LoVo (cell line): ENCODE measurements around the gene CCL17.
"Not testable (repeated sequence)": the region's sequence is repeated elsewhere in the genome, so short reads cannot be mapped to it uniquely, and the experiment has no call there.

Source experiments
- DNase-seq: peaks from one replicate; pipeline ENCODE4 v3.0.0-alpha.2; 2016; ENCODE audit warnings: low spot score

The CCL17 gene

DNA sequence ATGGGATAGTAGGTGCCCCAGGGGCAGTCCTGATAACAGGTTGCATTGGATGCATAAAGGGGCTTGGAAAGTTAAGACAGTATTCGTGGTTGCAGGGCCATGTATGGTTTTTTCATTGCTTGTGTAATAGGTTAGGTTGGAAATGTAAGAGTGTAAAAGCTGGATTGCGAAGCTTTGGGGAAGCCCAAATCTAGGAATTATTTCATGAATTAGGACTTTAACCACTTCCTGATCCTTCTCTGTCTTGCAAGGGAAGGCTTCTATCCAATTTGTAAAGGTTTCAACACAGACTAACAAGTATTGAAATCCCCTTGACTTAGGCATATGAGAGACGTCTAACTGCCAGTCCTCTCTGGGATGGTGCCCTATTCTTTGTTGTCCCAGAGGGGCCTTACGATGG, 7.8 kb upstream of the CCL17 start:
- no peak for DNase-seq

DNA sequence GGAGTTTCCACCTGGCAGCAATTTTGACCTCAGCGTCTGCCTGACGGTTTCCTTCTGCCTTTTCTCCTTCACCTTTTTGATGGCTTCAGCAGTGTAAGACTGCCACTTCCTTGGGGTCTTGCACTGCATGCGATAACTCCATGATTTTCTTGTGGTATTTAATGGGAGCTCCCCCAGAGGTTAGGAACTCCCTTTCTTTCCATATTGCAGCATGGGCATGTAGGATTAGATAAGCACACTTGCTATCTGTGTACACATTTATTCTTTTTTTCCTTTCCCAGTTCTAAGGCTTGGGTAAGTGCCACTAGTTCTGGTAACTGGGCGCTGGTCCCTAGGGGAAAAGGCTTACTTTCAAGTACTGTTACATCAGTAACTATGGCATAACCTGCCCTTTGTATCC, 7.1 kb upstream of the CCL17 start:
- DNase-seq: not testable (repeated sequence)

GRCh38 chr16:57401943-57402640, 2.5 kb upstream of the CCL17 start:
- DNase-seq: no peak

GRCh38 chr16:57405097-57405496, 530 bp downstream of the CCL17 start:
- DNase-seq: no peak

DNA sequence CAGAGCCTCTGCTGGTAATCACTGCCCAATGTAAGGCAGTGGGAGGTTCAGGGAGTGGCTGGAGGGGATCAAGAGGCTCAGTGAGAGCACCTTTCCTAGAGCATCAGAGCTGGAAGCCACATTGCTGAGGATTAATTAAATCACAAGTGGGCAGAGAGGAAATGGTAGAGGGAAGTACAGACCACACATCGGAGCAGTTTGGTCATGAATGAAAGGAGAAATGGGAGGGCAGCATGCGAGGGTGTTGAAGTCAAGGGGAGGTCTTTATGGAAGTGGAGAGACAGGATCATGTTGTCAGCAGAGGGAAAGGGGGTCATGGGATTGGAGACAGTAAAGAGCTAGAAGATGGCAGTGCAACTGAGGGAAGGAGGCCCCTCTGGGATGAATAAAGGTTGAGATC, 2.3 kb downstream of the CCL17 start:
- DNase-seq: no peak

DNA sequence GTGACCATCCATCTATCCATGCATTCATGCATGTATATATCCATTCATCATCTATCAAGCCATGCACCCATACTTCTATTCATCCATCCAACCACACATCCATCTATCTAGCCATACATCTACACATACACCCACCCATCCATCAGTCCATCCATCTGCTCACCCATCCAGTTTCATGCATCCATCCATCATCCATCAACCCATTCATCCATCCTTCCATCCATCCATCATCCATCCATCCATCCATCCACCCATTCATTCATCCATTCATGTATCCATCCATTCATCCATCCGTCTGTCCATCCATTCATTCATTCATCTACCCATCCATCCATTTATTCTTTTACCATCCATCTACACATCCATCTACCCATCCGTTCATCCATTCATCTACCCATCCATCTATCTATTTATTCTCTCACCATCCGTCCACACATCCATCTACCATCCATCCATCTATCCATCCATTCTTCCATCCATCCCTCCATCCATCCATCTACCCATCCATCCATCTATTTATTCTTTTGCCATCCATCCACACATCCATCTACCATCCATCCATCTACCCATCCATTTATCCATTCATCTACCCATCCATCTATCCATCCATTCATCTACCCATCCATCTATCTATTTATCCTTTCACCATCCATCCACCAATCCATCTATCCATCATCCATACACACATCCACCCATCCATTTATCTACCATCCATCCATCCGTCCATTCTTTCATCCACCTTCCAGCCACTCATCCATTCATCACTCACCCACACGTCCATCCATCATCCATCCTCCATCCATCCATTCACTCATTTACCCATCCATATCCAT, 3.2 kb downstream of the CCL17 start:
- no peak for DNase-seq

DNA sequence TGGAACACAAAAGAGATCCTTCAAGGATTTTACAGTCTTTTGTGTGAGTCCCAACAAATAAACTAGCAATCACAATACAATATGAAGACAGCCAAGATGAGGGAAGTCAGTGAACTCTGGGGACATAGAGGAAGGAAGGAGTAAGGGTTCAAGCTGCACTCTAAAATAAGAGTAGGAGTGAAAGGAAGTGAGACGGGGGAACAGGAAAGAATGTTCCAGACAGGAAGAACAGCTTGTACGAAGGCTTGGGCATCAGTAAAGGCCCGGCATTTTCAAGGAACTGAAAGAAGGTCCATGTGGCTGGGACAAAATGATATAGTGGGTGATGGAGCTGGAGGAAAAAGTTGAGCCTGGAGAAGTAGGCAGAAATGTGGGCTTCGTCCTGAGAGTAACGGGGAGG, 4.5 kb downstream of the CCL17 start:
- DNase-seq: no peak

DNA sequence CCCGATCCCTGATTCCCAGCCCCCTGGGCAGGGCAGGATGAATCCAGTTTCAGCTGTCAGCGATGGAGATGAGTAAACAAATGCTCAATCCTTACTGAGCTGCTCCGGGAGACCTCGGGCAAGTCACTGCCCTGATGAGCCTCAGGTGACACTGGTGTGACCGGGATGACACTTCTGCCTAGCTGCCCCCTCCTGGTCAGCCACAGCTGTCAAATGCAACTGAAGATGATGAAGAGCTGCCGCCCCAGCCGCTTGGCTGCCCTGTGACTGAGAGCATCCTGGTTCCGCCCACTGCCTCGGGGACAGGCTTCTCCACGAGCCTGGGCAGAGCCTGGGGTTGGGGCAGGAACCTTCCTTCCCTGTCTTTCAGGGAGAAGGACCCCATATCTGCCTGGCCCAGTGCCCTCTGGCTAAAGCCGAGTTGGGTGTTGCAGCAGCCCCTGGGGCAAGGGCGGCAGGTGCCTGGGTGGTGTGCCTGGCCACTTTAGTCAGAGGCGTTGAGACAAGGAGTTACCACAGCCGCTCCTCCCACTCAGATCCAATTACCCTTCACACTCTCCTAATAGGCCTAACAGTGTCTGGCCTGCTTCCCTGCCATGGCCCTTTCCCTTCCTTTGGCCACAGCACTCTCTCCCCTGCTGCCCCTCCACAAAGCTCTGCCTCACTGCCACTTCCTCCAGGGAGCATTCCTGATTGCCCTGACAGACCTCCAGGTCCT, 5.5 kb downstream of the CCL17 start:
- no peak for DNase-seq

GRCh38 chr16:57411362-57411976, 6.9 kb downstream of the CCL17 start:
- no peak for DNase-seq

DNA sequence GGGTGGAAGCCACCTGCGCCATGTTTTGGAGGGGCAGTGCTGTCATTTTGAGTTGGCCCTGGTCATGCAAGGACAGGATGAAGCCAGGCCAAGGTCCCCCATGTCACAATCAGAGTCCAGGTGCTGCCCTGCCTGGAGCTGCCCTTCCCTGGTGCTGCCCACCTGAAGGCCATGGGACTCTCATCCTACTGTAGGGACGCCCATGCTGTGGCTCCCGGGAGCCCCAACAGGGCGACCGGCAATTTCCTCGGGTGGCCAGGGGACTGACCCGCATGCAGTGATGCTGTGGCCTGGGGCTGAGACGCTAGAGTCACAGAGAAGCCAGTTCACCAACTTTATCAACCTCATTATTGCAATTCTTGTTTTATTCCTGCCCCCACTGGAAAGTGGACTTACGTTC, 8.0 kb downstream of the CCL17 start:
- no peak for DNase-seq

DNA sequence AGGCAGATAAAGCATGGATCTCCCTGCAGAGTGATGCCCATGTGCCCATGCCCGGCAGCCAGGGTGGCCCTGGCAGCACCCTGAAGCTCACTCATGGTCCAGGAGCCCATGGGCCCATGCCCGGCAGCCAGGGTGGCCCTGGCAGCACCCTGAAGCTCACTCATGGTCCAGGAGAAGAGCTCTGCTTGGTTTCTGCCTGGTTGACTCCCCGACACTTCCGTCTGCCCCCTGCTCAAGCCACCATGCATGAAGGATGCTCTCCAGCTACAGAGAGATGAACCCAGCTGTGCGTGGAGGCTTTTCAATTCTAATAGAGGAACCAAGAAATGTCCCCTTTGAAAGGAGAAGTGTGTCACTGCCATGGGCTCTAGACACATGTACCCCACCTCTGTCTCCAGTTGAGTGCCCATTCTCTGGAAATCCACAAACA, 8.7 kb downstream of the CCL17 start:
- no peak for DNase-seq

GRCh38 chr16:57413733-57414132, 9.2 kb downstream of the CCL17 start:
- no peak for DNase-seq

- DNase-seq: no peak
Measured at GRCh38 chr16:57416084-57416483, 11.5 kb downstream of the CCL17 start.

- no peak for DNase-seq
Measured at GRCh38 chr16:57419506-57419905, 14.9 kb downstream of the CCL17 start.

GRCh38 chr16:57422026-57422944, 17.7 kb downstream of the CCL17 start:
- peak; percentile 39 for DNase-seq

GRCh38 chr16:57423152-57423551, 18.6 kb downstream of the CCL17 start:
- no peak for DNase-seq

- DNase-seq: no peak
Measured at GRCh38 chr16:57424583-57424982, 20.0 kb downstream of the CCL17 start.

- DNase-seq: no peak
Measured at GRCh38 chr16:57426356-57426755, 21.8 kb downstream of the CCL17 start.

DNA sequence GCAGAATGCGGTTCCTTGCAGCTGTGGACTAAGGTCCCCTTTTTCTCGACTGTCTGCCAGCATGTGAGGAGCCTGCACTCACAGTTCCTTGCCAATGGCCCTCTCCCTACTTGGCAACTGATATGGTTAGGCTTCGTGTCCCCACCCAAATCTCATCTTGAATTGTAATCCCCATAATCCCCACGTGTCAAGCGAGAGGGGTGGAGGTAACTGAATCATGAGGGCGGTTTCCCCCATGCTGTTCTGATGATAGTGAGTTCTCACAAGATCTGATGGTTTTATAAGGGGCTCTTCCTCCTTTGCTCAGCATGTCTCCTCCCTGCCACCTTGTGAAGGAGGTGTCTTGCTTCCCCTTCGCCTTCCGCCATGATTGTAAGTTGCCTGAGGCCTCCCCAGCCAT, 22.7 kb downstream of the CCL17 start:
- no peak for DNase-seq

GRCh38 chr16:57427824-57428223, 23.3 kb downstream of the CCL17 start:
- DNase-seq: no peak

GRCh38 chr16:57430955-57431354, 26.4 kb downstream of the CCL17 start:
- no peak for DNase-seq
